Ishikawa (cell line): ENCODE results near the gene OR5AN1.

Experiments
- CEBPB ChIP-seq: IDR thresholded peaks from 2 replicates; pipeline ENCODE4 v1.6.1; 2012
- CREB1 ChIP-seq: IDR thresholded peaks from 2 replicates; pipeline ENCODE4 v1.6.1; 2012; ENCODE audit warnings: low read depth
- EGR1 ChIP-seq: IDR thresholded peaks from 2 replicates; pipeline ENCODE4 v1.6.1; 2012
- EP300 ChIP-seq: IDR thresholded peaks from 2 replicates; pipeline ENCODE4 v1.6.1; 2012; ENCODE audit warnings: borderline replicate concordance
- FOXM1 ChIP-seq: IDR thresholded peaks from 2 replicates; pipeline ENCODE4 v1.6.1; 2012; ENCODE audit warnings: low read depth, borderline replicate concordance
- MAX ChIP-seq: IDR thresholded peaks from 2 replicates; pipeline ENCODE4 v1.6.1; 2012
- NFIC ChIP-seq: IDR thresholded peaks from 2 replicates; pipeline ENCODE4 v1.6.1; 2012
- RAD21 ChIP-seq: IDR thresholded peaks from 2 replicates; pipeline ENCODE4 v1.6.1; 2012; ENCODE audit warnings: low read depth
- TAF1 ChIP-seq: IDR thresholded peaks from 2 replicates; pipeline ENCODE4 v1.6.1; 2012; ENCODE audit warnings: low read depth, mild to moderate bottlenecking
- TCF12 ChIP-seq: IDR thresholded peaks from 2 replicates; pipeline ENCODE4 v1.6.1; 2012; ENCODE audit warnings: low read depth
- TEAD4 ChIP-seq: IDR thresholded peaks from 2 replicates; pipeline ENCODE4 v1.6.1; 2012
- USF1 ChIP-seq: IDR thresholded peaks from 2 replicates; pipeline ENCODE4 v1.6.1; 2012
- YY1 ChIP-seq: IDR thresholded peaks from 2 replicates; pipeline ENCODE4 v1.6.1; 2012; ENCODE audit warnings: low read depth
- ZBTB7A ChIP-seq: IDR thresholded peaks from 2 replicates; pipeline ENCODE4 v1.6.1; 2012; ENCODE audit warnings: low read depth
- TF ChIP-seq, protein P1 (sequence below): IDR thresholded peaks from 2 replicates; pipeline ENCODE4 v1.6.1; 2012; ENCODE audit warnings: low read depth, mild to moderate bottlenecking

OR5AN1 gene

GRCh38 chr11:59368238-59369022 is 9.7 kb downstream of the OR5AN1 start:
- no peak for TF ChIP-seq RAD21
- TF ChIP-seq, protein P1, sequence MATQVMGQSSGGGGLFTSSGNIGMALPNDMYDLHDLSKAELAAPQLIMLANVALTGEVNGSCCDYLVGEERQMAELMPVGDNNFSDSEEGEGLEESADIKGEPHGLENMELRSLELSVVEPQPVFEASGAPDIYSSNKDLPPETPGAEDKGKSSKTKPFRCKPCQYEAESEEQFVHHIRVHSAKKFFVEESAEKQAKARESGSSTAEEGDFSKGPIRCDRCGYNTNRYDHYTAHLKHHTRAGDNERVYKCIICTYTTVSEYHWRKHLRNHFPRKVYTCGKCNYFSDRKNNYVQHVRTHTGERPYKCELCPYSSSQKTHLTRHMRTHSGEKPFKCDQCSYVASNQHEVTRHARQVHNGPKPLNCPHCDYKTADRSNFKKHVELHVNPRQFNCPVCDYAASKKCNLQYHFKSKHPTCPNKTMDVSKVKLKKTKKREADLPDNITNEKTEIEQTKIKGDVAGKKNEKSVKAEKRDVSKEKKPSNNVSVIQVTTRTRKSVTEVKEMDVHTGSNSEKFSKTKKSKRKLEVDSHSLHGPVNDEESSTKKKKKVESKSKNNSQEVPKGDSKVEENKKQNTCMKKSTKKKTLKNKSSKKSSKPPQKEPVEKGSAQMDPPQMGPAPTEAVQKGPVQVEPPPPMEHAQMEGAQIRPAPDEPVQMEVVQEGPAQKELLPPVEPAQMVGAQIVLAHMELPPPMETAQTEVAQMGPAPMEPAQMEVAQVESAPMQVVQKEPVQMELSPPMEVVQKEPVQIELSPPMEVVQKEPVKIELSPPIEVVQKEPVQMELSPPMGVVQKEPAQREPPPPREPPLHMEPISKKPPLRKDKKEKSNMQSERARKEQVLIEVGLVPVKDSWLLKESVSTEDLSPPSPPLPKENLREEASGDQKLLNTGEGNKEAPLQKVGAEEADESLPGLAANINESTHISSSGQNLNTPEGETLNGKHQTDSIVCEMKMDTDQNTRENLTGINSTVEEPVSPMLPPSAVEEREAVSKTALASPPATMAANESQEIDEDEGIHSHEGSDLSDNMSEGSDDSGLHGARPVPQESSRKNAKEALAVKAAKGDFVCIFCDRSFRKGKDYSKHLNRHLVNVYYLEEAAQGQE = no peak
- TF ChIP-seq USF1 = no peak
- TF ChIP-seq MAX = no peak
- no peak for TF ChIP-seq CEBPB
- no peak for TF ChIP-seq CREB1
- no peak for TF ChIP-seq TAF1
- TF ChIP-seq FOXM1 = no peak
- no peak for TF ChIP-seq EGR1
- TF ChIP-seq YY1 = no peak
- TF ChIP-seq EP300 = no peak
- TF ChIP-seq ZBTB7A = no peak
- TF ChIP-seq TCF12 = no peak

DNA sequence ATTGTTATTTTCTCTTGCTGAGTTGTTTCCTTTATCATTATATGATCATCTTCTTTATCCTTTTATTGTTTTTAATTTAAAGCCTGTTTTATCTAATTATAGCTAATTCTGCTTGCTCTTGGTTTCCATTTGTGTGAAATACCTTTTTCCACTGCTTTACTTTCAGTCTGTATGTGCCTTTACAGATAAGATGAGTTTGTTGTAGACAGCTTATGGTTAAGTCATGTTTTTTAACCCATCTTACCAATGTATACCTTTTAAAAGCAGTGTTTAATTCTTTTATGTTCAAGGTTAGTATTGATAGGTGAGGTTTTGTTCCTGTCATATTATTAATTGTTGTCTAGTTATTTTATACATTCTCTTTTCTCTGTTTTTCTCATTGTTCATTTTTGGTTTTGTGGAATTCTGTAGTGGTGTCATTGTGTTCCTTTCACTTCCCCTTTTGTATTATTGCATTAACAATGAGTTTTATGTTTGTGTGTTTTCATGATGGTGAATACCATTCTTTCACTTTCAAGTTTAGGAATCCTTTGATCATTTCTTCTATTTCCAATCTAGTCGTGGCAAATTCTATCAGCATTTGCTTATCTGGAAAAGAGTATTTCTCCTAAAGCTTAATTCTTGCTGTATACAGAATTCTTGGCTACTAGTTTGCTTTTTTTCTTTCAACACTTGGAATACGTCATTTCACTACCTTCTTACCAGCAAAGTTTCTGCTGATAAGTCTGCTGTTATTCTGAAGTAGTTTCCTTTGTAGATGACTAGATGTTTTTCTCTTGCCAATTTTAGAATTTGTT is 21.8 kb downstream of the OR5AN1 start:
- TF ChIP-seq TEAD4 = no peak
- TF ChIP-seq, protein P1 = no peak
- no peak for TF ChIP-seq YY1
- no peak for TF ChIP-seq TAF1
- TF ChIP-seq NFIC = no peak
- TF ChIP-seq MAX = no peak
- TF ChIP-seq CREB1 = no peak
- TF ChIP-seq ZBTB7A = no peak
- no peak for TF ChIP-seq USF1
- TF ChIP-seq RAD21 = no peak
- TF ChIP-seq TCF12 = no peak
- TF ChIP-seq EGR1 = no peak
- TF ChIP-seq EP300 = no peak
- TF ChIP-seq FOXM1 = no peak
- TF ChIP-seq CEBPB = no peak

- TF ChIP-seq CEBPB (no peak), TCF12 (no peak), TEAD4 (no peak), USF1 (no peak), YY1 (no peak)
- TF ChIP-seq, protein P1 = no peak
Measured at GRCh38 chr11:59394186-59394585, 35.5 kb downstream of the OR5AN1 start.
